Measurements from ENCODE around the gene SS18L1. TPM values are rescaled to one million over a fixed set of nuclear protein-coding genes. Genes with fewer than 3 reads are reported as not detected.

The SS18L1 gene
- total and polyA plus RNA-seq, 2 experiments from 2014 or later, result 6.5 to 32.6 TPM

- H3K36me3 ChIP-seq (ENCODE audit: insufficient read depth), result peaks cover 61% of the 10 kb centered on the region
- H4K20me1 ChIP-seq (replicated peaks; ENCODE audit: insufficient read depth), result peaks cover 38% of the 10 kb centered on the region
- H3K27me3 ChIP-seq (ENCODE audit: insufficient read depth), result no peaks in the 10 kb centered on the region
These were observed 13.6 kb upstream of the SS18L1 start for GRCh38 chr20:62129731-62130531.

More at GRCh38 chr20:62129731-62130531, 13.6 kb upstream of the SS18L1 start:
- Histone ChIP-seq H3K4me3 (no peak overlapping the region), H3K4me2 (no peak overlapping the region), H3K79me2 (replicated peaks; ENCODE audit: insufficient read depth) (peaks cover 41% of the 10 kb centered on the region), H3K27ac (ENCODE audit: low read depth) (no peak overlapping the region), H3K4me1 (ENCODE audit: insufficient read depth) (no peaks in the 10 kb centered on the region), H2AFZ (no peak overlapping the region), H3K9me2 (ENCODE audit: insufficient read depth) (no peaks in the 10 kb centered on the region), H3F3A (replicated peaks; ENCODE audit: low read depth) (peaks cover 5% of the 10 kb centered on the region)
- H3K27ac Mint-ChIP-seq, result peak overlapping the region; percentile 52; the same call in 1 of the 2 replicates
- H3K36me3 Mint-ChIP-seq (ENCODE audit: low read depth), result peaks cover 96% of the 10 kb centered on the region
- TF ChIP-seq EZH2 (IDR thresholded peaks at IDR 0.05; ENCODE audit: low read depth, unreplicated experiment) (no peak), STAT1 (IDR thresholded peaks at IDR 0.05; ENCODE audit: unreplicated experiment) (no peak), ZNF114 (CRISPR knock-in tag; IDR thresholded peaks at IDR 0.05) (no peak), CREB1 (CRISPR knock-in tag; IDR thresholded peaks at IDR 0.05; ENCODE audit: low read depth) (no peak), NANOG (IDR thresholded peaks at IDR 0.05; ENCODE audit: borderline replicate concordance) (no peak), ZNF331 (CRISPR knock-in tag; IDR thresholded peaks at IDR 0.05; ENCODE audit: low read depth) (no peak), EZH2phosphoT487 (IDR thresholded peaks at IDR 0.05; ENCODE audit: unreplicated experiment) (no peak)
- TF ChIP-seq, protein P1, sequence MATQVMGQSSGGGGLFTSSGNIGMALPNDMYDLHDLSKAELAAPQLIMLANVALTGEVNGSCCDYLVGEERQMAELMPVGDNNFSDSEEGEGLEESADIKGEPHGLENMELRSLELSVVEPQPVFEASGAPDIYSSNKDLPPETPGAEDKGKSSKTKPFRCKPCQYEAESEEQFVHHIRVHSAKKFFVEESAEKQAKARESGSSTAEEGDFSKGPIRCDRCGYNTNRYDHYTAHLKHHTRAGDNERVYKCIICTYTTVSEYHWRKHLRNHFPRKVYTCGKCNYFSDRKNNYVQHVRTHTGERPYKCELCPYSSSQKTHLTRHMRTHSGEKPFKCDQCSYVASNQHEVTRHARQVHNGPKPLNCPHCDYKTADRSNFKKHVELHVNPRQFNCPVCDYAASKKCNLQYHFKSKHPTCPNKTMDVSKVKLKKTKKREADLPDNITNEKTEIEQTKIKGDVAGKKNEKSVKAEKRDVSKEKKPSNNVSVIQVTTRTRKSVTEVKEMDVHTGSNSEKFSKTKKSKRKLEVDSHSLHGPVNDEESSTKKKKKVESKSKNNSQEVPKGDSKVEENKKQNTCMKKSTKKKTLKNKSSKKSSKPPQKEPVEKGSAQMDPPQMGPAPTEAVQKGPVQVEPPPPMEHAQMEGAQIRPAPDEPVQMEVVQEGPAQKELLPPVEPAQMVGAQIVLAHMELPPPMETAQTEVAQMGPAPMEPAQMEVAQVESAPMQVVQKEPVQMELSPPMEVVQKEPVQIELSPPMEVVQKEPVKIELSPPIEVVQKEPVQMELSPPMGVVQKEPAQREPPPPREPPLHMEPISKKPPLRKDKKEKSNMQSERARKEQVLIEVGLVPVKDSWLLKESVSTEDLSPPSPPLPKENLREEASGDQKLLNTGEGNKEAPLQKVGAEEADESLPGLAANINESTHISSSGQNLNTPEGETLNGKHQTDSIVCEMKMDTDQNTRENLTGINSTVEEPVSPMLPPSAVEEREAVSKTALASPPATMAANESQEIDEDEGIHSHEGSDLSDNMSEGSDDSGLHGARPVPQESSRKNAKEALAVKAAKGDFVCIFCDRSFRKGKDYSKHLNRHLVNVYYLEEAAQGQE (IDR thresholded peaks at IDR 0.05; ENCODE audit: unreplicated experiment), result no peak
- TF ChIP-seq, protein P2, sequence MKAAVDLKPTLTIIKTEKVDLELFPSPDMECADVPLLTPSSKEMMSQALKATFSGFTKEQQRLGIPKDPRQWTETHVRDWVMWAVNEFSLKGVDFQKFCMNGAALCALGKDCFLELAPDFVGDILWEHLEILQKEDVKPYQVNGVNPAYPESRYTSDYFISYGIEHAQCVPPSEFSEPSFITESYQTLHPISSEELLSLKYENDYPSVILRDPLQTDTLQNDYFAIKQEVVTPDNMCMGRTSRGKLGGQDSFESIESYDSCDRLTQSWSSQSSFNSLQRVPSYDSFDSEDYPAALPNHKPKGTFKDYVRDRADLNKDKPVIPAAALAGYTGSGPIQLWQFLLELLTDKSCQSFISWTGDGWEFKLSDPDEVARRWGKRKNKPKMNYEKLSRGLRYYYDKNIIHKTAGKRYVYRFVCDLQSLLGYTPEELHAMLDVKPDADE (IDR thresholded peaks at IDR 0.05), result no peak
- TF ChIP-seq, protein P3, sequence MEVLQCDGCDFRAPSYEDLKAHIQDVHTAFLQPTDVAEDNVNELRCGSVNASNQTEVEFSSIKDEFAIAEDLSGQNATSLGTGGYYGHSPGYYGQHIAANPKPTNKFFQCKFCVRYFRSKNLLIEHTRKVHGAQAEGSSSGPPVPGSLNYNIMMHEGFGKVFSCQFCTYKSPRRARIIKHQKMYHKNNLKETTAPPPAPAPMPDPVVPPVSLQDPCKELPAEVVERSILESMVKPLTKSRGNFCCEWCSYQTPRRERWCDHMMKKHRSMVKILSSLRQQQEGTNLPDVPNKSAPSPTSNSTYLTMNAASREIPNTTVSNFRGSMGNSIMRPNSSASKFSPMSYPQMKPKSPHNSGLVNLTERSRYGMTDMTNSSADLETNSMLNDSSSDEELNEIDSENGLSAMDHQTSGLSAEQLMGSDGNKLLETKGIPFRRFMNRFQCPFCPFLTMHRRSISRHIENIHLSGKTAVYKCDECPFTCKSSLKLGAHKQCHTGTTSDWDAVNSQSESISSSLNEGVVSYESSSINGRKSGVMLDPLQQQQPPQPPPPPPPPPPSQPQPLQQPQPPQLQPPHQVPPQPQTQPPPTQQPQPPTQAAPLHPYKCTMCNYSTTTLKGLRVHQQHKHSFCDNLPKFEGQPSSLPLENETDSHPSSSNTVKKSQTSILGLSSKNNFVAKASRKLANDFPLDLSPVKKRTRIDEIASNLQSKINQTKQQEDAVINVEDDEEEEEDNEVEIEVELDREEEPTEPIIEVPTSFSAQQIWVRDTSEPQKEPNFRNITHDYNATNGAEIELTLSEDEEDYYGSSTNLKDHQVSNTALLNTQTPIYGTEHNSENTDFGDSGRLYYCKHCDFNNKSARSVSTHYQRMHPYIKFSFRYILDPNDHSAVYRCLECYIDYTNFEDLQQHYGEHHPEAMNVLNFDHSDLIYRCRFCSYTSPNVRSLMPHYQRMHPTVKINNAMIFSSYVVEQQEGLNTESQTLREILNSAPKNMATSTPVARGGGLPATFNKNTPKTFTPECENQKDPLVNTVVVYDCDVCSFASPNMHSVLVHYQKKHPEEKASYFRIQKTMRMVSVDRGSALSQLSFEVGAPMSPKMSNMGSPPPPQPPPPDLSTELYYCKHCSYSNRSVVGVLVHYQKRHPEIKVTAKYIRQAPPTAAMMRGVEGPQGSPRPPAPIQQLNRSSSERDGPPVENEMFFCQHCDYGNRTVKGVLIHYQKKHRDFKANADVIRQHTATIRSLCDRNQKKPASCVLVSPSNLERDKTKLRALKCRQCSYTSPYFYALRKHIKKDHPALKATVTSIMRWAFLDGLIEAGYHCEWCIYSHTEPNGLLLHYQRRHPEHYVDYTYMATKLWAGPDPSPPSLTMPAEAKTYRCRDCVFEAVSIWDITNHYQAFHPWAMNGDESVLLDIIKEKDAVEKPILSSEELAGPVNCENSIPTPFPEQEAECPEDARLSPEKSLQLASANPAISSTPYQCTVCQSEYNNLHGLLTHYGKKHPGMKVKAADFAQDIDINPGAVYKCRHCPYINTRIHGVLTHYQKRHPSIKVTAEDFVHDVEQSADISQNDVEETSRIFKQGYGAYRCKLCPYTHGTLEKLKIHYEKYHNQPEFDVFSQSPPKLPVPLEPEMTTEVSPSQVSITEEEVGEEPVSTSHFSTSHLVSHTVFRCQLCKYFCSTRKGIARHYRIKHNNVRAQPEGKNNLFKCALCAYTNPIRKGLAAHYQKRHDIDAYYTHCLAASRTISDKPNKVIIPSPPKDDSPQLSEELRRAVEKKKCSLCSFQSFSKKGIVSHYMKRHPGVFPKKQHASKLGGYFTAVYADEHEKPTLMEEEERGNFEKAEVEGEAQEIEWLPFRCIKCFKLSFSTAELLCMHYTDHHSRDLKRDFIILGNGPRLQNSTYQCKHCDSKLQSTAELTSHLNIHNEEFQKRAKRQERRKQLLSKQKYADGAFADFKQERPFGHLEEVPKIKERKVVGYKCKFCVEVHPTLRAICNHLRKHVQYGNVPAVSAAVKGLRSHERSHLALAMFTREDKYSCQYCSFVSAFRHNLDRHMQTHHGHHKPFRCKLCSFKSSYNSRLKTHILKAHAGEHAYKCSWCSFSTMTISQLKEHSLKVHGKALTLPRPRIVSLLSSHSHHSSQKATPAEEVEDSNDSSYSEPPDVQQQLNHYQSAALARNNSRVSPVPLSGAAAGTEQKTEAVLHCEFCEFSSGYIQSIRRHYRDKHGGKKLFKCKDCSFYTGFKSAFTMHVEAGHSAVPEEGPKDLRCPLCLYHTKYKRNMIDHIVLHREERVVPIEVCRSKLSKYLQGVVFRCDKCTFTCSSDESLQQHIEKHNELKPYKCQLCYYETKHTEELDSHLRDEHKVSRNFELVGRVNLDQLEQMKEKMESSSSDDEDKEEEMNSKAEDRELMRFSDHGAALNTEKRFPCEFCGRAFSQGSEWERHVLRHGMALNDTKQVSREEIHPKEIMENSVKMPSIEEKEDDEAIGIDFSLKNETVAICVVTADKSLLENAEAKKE (CRISPR knock-in tag; IDR thresholded peaks at IDR 0.05), result no peak
- TF ChIP-seq, protein P4, sequence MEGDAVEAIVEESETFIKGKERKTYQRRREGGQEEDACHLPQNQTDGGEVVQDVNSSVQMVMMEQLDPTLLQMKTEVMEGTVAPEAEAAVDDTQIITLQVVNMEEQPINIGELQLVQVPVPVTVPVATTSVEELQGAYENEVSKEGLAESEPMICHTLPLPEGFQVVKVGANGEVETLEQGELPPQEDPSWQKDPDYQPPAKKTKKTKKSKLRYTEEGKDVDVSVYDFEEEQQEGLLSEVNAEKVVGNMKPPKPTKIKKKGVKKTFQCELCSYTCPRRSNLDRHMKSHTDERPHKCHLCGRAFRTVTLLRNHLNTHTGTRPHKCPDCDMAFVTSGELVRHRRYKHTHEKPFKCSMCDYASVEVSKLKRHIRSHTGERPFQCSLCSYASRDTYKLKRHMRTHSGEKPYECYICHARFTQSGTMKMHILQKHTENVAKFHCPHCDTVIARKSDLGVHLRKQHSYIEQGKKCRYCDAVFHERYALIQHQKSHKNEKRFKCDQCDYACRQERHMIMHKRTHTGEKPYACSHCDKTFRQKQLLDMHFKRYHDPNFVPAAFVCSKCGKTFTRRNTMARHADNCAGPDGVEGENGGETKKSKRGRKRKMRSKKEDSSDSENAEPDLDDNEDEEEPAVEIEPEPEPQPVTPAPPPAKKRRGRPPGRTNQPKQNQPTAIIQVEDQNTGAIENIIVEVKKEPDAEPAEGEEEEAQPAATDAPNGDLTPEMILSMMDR (conservative IDR thresholded peaks at IDR 0.05; ENCODE audit: low read depth in 2 of 2), result no peak
- no peak overlapping the region for H3K4me3 Mint-ChIP-seq
- H3K9me3 Mint-ChIP-seq, result no peaks in the 10 kb centered on the region; the same call in 2 of the 3 replicates
- peaks cover 2% of the 10 kb centered on the region; the same call in 1 of the 3 replicates for H3K4me1 Mint-ChIP-seq
- ATAC-seq (no peak), DNase-seq (ENCODE audit: low spot score) (no peak)
- H3K27me3 Mint-ChIP-seq (ENCODE audit: insufficient read depth, low read depth, poor library complexity), result peaks cover 8% of the 10 kb centered on the region
